Measurements from ENCODE around the gene UCN2. TPM values are rescaled to one million over a fixed set of nuclear protein-coding genes. Genes with fewer than 3 reads are reported as not detected.

The UCN2 gene
- total RNA-seq, 1 experiment from 2014 or later = not detected

DNA sequence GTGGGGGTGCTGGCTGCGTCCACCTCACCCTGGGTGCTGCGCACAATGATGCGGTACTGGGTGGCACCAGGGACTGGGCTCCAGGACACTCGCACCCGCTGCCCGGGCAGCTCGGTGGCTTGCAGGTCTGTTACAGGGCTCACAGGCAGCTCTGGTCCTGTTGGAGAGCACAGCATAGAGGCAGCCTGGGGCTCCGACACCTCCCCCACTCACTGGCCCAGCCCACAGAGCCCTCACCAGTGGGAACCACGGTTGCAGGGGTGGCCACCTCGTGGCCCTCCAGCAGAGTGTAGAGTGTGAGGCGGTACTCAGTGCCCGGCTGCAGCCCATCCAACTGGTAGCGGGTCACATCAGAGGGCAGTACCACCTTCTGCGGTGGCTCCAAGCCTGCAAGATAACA lies 27.9 kb upstream of the UCN2 start (continued):
- TF ChIP-seq, protein P1, sequence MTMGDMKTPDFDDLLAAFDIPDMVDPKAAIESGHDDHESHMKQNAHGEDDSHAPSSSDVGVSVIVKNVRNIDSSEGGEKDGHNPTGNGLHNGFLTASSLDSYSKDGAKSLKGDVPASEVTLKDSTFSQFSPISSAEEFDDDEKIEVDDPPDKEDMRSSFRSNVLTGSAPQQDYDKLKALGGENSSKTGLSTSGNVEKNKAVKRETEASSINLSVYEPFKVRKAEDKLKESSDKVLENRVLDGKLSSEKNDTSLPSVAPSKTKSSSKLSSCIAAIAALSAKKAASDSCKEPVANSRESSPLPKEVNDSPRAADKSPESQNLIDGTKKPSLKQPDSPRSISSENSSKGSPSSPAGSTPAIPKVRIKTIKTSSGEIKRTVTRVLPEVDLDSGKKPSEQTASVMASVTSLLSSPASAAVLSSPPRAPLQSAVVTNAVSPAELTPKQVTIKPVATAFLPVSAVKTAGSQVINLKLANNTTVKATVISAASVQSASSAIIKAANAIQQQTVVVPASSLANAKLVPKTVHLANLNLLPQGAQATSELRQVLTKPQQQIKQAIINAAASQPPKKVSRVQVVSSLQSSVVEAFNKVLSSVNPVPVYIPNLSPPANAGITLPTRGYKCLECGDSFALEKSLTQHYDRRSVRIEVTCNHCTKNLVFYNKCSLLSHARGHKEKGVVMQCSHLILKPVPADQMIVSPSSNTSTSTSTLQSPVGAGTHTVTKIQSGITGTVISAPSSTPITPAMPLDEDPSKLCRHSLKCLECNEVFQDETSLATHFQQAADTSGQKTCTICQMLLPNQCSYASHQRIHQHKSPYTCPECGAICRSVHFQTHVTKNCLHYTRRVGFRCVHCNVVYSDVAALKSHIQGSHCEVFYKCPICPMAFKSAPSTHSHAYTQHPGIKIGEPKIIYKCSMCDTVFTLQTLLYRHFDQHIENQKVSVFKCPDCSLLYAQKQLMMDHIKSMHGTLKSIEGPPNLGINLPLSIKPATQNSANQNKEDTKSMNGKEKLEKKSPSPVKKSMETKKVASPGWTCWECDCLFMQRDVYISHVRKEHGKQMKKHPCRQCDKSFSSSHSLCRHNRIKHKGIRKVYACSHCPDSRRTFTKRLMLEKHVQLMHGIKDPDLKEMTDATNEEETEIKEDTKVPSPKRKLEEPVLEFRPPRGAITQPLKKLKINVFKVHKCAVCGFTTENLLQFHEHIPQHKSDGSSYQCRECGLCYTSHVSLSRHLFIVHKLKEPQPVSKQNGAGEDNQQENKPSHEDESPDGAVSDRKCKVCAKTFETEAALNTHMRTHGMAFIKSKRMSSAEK (CRISPR knock-in tag; IDR thresholded peaks at IDR 0.05; ENCODE audit: borderline replicate concordance) = no peak
- no peak for TF ChIP-seq PRRX2 (CRISPR knock-in tag; IDR thresholded peaks at IDR 0.05)

DNA sequence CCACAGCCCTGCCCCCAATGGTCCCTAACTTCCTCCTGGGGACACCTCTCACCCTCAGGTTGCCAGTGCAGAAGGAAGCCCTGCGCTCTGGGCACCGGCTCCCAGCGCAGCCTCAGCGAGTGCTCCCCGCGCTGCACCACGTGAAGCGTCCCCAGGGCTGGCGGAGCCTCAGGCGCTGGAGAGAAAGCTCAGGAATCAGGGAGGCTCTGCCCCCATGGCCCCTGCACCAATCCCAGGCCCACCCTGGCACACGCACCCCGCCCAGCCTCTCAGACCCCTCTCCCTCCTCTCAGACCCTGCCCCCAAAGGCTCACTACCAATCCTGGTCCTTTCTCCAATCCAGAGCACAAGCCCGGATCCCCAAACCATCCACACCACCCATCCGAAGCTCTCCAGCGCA lies 24.6 kb upstream of the UCN2 start:
- ATAC-seq (peak; percentile 72), DNase-seq (ENCODE audit: low spot score) (no peak)
- Mint-ChIP-seq H3K27me3 (ENCODE audit: low read depth) (no peaks in the 10 kb centered on the region; the same call in 1 of the 2 replicates), H3K4me1 (peaks cover 7% of the 10 kb centered on the region), H3K36me3 (no peaks in the 10 kb centered on the region), H3K4me3 (no peak overlapping the region), H3K9me3 (no peaks in the 10 kb centered on the region), H3K27ac (peak overlapping the region; percentile 61; the same call in 1 of the 2 replicates)
- ChIA-PET POLR2A (interaction anchor here (0.5 kb wide), 1 partner anchor 277 kb away, joined by 3 read pairs; no protein-coding TSS in a partner anchor), CTCF (interaction anchor here (1.1 to 2.7 kb wide), 3 partner anchors 27 to 188 kb away, joined by 3 to 12 read pairs (median 6); no protein-coding TSS in a partner anchor)
- TF ChIP-seq, protein P2, sequence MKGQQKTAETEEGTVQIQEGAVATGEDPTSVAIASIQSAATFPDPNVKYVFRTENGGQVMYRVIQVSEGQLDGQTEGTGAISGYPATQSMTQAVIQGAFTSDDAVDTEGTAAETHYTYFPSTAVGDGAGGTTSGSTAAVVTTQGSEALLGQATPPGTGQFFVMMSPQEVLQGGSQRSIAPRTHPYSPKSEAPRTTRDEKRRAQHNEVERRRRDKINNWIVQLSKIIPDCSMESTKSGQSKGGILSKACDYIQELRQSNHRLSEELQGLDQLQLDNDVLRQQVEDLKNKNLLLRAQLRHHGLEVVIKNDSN (CRISPR knock-in tag; IDR thresholded peaks at IDR 0.05) = no peak
- TF ChIP-seq, protein P3, sequence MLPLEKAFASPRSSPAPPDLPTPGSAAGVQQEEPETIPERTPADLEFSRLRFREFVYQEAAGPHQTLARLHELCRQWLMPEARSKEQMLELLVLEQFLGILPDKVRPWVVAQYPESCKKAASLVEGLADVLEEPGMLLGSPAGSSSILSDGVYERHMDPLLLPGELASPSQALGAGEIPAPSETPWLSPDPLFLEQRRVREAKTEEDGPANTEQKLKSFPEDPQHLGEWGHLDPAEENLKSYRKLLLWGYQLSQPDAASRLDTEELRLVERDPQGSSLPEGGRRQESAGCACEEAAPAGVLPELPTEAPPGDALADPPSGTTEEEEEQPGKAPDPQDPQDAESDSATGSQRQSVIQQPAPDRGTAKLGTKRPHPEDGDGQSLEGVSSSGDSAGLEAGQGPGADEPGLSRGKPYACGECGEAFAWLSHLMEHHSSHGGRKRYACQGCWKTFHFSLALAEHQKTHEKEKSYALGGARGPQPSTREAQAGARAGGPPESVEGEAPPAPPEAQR (CRISPR knock-in tag; IDR thresholded peaks at IDR 0.05) = no peak
- no peak for TF ChIP-seq ESRRA (CRISPR knock-in tag; IDR thresholded peaks at IDR 0.05; ENCODE audit: borderline replicate concordance)
- TF ChIP-seq, protein P1 (CRISPR knock-in tag; IDR thresholded peaks at IDR 0.05; ENCODE audit: borderline replicate concordance) = no peak
- TF ChIP-seq, protein P4, sequence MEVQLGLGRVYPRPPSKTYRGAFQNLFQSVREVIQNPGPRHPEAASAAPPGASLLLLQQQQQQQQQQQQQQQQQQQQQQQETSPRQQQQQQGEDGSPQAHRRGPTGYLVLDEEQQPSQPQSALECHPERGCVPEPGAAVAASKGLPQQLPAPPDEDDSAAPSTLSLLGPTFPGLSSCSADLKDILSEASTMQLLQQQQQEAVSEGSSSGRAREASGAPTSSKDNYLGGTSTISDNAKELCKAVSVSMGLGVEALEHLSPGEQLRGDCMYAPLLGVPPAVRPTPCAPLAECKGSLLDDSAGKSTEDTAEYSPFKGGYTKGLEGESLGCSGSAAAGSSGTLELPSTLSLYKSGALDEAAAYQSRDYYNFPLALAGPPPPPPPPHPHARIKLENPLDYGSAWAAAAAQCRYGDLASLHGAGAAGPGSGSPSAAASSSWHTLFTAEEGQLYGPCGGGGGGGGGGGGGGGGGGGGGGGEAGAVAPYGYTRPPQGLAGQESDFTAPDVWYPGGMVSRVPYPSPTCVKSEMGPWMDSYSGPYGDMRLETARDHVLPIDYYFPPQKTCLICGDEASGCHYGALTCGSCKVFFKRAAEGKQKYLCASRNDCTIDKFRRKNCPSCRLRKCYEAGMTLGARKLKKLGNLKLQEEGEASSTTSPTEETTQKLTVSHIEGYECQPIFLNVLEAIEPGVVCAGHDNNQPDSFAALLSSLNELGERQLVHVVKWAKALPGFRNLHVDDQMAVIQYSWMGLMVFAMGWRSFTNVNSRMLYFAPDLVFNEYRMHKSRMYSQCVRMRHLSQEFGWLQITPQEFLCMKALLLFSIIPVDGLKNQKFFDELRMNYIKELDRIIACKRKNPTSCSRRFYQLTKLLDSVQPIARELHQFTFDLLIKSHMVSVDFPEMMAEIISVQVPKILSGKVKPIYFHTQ (CRISPR knock-in tag; IDR thresholded peaks at IDR 0.05) = no peak
- no peak for TF ChIP-seq MXD4 (CRISPR knock-in tag; IDR thresholded peaks at IDR 0.05; ENCODE audit: borderline replicate concordance)
- TF ChIP-seq, protein P5, sequence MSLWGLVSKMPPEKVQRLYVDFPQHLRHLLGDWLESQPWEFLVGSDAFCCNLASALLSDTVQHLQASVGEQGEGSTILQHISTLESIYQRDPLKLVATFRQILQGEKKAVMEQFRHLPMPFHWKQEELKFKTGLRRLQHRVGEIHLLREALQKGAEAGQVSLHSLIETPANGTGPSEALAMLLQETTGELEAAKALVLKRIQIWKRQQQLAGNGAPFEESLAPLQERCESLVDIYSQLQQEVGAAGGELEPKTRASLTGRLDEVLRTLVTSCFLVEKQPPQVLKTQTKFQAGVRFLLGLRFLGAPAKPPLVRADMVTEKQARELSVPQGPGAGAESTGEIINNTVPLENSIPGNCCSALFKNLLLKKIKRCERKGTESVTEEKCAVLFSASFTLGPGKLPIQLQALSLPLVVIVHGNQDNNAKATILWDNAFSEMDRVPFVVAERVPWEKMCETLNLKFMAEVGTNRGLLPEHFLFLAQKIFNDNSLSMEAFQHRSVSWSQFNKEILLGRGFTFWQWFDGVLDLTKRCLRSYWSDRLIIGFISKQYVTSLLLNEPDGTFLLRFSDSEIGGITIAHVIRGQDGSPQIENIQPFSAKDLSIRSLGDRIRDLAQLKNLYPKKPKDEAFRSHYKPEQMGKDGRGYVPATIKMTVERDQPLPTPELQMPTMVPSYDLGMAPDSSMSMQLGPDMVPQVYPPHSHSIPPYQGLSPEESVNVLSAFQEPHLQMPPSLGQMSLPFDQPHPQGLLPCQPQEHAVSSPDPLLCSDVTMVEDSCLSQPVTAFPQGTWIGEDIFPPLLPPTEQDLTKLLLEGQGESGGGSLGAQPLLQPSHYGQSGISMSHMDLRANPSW (CRISPR knock-in tag; conservative IDR thresholded peaks at IDR 0.05; ENCODE audit: low read depth) = no peak
- TF ChIP-seq NFE2L1 (CRISPR knock-in tag; IDR thresholded peaks at IDR 0.05) = no peak
- no peak for TF ChIP-seq IRF2 (CRISPR knock-in tag; IDR thresholded peaks at IDR 0.05; ENCODE audit: borderline replicate concordance, low read depth)
- TF ChIP-seq, protein P6, sequence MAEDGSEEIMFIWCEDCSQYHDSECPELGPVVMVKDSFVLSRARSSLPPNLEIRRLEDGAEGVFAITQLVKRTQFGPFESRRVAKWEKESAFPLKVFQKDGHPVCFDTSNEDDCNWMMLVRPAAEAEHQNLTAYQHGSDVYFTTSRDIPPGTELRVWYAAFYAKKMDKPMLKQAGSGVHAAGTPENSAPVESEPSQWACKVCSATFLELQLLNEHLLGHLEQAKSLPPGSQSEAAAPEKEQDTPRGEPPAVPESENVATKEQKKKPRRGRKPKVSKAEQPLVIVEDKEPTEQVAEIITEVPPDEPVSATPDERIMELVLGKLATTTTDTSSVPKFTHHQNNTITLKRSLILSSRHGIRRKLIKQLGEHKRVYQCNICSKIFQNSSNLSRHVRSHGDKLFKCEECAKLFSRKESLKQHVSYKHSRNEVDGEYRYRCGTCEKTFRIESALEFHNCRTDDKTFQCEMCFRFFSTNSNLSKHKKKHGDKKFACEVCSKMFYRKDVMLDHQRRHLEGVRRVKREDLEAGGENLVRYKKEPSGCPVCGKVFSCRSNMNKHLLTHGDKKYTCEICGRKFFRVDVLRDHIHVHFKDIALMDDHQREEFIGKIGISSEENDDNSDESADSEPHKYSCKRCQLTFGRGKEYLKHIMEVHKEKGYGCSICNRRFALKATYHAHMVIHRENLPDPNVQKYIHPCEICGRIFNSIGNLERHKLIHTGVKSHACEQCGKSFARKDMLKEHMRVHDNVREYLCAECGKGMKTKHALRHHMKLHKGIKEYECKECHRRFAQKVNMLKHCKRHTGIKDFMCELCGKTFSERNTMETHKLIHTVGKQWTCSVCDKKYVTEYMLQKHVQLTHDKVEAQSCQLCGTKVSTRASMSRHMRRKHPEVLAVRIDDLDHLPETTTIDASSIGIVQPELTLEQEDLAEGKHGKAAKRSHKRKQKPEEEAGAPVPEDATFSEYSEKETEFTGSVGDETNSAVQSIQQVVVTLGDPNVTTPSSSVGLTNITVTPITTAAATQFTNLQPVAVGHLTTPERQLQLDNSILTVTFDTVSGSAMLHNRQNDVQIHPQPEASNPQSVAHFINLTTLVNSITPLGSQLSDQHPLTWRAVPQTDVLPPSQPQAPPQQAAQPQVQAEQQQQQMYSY (CRISPR knock-in tag; IDR thresholded peaks at IDR 0.05) = no peak
- TF ChIP-seq MYBL2 (CRISPR knock-in tag; IDR thresholded peaks at IDR 0.05) = no peak
